ENCODE measurements around the gene CRY2.

The CRY2 gene

GRCh38 chr11:45879803-45880686 is 32.8 kb downstream of the CRY2 start:
- DNase-seq: peak; percentile 22

- DNase-seq: no peak
Measured at GRCh38 chr11:45880772-45881570, 33.7 kb downstream of the CRY2 start.

GRCh38 chr11:45881708-45882368 is 34.6 kb downstream of the CRY2 start:
- DNase-seq: no peak

- no peak for DNase-seq
Measured at GRCh38 chr11:45884596-45885185, 37.4 kb downstream of the CRY2 start.

GRCh38 chr11:45885274-45885920 is 38.1 kb downstream of the CRY2 start, which contains the start of gene MAPK8IP1:
Gene MAPK8IP1, plus strand, starts transcription at chr11:45885651. Its CDS starts 170 bp downstream, at chr11:45885821.
- peak; percentile 32 for DNase-seq

- DNase-seq: no peak
Measured at GRCh38 chr11:45885921-45886721, 38.8 kb downstream of the CRY2 start.

GRCh38 chr11:45886816-45887520 is 39.7 kb downstream of the CRY2 start:
- no peak for DNase-seq

- no peak for DNase-seq
Measured at GRCh38 chr11:45887587-45887986, 40.3 kb downstream of the CRY2 start.

- no peak for DNase-seq
Measured at GRCh38 chr11:45889555-45889954, 42.3 kb downstream of the CRY2 start.

GRCh38 chr11:45889966-45890365 is 42.7 kb downstream of the CRY2 start:
- DNase-seq: no peak

- no peak for DNase-seq
Measured at GRCh38 chr11:45890886-45891550, 43.7 kb downstream of the CRY2 start.

- no peak for DNase-seq
Measured at GRCh38 chr11:45892856-45893255, 45.6 kb downstream of the CRY2 start.

GRCh38 chr11:45894555-45895247 is 47.4 kb downstream of the CRY2 start:
- DNase-seq: no peak

GRCh38 chr11:45895553-45896259 is 48.4 kb downstream of the CRY2 start:
- DNase-seq: no peak

GRCh38 chr11:45896422-45896984 is 49.2 kb downstream of the CRY2 start:
- no peak for DNase-seq

GRCh38 chr11:45897556-45897955 is 50.3 kb downstream of the CRY2 start:
- DNase-seq: no peak

- DNase-seq: no peak
Measured at GRCh38 chr11:45899086-45899447, 51.8 kb downstream of the CRY2 start.

- DNase-seq: peak; percentile 87
Measured at GRCh38 chr11:45899448-45900174, 52.3 kb downstream of the CRY2 start.
